HL-60/S4 (cell line): ENCODE measurements around the gene DTNB.
"Not testable (repeated sequence)": the region's sequence is repeated elsewhere in the genome, so short reads cannot be mapped to it uniquely, and the experiment has no call there.

Source experiments
- in situ Hi-C: fragments of 300-500 bp; cut with MboI; formaldehyde crosslinking; loops from 2 replicates; pipeline ENCODE4 v1.14.3; 2022; ENCODE audit warnings: low sequenced_read_pairs

Gene DTNB

DNA sequence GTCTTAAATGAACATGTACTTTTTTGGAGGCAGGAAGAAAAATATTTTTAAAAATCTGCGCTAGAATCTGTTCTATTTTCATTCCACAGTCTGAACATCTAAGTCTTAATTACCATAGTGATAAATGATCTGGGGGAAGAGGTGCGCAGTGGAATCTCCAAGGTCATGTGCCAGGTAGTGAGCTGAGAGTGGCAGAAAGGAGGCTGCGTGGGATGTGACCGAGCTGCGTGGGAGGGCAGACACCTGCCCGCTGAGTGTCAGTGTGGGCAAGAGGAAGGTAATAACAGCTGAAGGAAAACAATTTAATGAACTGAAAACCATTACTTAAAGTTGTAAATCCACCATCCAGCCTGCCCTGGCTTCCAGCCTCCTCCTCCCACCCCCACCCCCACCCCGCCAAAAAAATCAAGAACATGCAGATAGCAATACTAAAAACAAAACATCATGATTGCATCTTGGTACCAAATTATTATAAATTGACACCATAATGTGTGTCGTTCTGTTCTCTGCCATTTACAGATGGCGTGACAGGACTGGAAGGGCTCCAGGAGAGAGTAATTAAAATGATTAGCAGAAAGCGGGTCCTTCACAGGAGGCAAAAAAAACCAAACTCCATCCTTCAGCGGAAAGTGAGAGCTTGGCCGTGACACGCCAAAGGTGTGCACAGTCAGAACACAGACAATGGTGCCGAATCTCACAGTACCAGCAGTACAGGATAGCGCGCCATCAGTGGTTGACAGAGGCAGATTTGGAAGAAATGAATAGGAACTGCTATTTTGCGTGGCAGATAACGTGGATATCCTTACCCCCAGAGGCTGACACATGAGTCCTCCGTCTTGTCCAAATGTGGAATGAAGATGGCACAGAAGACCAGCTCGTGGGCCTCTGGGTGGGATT lies 11.4 kb upstream of the DTNB start:
- in situ Hi-C loops, result no loop called here

DNA sequence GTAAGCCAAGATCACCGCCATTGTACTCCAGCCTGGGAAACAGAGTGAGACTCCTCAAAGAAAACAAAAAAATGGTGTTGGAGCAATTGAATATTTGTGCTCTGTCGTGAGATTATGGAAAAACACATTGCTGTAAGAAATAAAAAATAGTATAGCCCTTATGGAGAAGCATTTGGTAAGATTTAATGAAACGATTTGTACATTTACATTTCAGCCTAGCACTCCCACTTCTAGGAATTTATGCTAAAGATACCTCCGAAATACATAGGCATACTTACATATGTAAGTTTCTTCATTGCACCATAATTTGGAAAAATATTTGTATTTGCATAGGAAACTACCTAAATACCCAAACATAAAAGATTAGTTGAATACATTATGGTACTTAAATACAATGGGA lies 8.7 kb upstream of the DTNB start:
- in situ Hi-C loops, result no loop called here

- in situ Hi-C loops, result no loop called here
These were observed 4.5 kb upstream of the DTNB start for GRCh38 chr2:25677877-25678276.

DNA sequence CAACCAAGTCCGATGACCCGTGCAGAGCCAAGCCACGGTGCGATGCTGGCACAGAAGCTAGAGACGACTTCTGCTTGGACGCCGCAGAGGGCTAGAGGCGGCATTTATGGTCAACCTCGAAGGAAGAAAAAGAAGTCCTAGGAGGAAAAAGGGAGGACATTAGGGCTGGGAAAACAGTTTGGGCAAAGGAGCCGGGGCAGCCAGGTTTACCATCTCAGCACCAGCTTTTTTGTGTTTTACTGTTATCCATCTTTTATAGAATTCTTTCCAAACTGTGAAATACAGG lies 643 bp upstream of the DTNB start:
- in situ Hi-C loops, result no loop called here

DNA sequence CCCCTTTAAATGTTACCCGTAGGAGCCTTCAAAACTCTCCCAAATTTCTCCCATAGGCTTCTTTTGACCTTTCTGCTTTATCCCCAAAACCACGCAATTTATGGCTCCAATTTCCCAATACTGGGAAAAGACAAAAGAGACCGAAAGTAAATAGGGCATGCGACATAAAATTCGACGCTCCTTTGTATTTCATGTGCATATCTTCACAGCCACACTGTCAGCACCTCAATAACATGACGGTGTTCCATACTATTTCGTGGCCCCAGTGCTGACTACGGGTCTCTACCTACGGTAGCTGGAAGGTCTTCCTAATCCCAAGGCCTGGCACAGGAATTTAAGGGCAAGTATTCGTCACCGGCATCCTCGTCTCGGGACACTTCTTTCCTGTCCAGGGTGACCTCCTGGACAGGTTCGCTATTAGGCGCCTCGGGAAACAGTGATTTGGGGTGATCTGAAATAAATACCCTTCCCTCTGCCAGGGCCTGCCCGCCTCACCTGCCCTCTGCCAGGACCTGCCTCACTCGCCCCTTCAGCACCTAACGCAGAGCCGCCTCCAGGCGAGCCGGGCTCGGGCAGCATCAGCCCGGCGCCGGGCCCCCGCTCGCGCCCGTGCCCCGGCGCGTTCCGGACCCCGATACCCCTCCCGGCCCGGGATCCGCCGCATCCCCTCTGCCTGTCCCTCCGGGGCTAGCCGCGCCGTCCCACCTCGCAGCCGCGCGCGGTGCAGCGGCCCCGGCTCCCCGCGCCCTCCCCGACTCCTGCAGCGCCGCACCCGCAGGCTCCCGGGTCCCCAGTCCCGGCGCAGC lies 680 bp downstream of the DTNB start:
- in situ Hi-C loops, result no loop called here

GRCh38 chr2:25671622-25672021 lies 1.8 kb downstream of the DTNB start:
- in situ Hi-C loops, result no loop called here

GRCh38 chr2:25669520-25669919 lies 3.9 kb downstream of the DTNB start:
- in situ Hi-C loops, result no loop called here

DNA sequence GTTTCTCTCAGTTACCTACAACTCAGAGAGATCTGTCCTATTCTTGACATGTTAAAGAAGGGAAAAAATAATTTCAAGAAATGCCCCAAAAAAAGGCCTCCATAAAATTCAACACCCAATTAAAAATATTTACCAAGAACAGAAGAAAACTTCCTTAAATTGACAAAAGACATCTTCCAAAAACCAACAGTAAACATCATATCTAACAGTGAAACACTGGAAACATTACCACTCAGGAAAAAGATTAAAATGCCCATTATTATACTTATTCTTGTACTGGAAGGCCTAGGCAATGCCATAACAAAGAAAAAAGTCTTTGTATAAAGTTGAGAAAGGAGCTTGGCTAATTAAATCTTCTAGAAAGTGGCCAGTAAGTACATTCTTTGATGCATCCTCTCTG lies 7.2 kb downstream of the DTNB start:
- in situ Hi-C loops, result no loop called here

DNA sequence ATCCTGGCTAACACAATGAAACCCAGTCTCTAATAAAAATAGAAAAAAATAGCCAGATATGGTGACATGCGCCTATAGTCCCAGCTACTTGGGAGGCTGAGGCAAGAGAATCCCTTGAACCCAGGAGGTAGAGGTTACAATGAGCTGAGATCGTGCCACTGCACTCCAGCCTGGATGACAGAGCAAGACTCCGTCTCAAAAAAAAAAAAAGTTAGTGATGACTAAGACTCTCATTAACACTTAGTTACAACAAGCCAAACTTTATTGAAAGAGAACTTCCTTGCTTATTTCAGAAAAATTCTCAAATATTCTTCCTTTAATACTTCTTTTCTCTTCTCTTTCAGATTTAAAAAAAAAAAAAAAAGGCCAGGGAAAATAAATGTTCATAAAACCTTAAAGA lies 7.9 kb downstream of the DTNB start:
- in situ Hi-C loops, result not testable (repeated sequence)

DNA sequence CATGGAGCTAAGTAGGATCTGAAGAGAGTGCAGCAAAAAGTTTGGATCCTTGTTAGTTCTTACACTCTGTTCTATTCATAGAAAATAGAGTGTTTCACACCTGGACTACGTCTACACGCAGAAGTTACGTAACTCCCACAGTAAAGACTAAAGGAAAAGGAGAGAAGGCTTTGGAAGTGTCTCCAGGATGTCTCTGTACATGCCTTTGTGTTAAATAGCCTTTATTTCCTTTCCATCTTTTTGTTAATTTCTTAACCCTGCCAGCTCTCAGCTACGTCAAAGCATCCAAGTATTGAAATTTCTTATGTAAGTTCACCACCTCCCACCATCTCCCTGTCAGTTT lies 8.4 kb downstream of the DTNB start:
- in situ Hi-C loops, result no loop called here

GRCh38 chr2:25664183-25664964 lies 9.0 kb downstream of the DTNB start:
- in situ Hi-C loops, result no loop called here

DNA sequence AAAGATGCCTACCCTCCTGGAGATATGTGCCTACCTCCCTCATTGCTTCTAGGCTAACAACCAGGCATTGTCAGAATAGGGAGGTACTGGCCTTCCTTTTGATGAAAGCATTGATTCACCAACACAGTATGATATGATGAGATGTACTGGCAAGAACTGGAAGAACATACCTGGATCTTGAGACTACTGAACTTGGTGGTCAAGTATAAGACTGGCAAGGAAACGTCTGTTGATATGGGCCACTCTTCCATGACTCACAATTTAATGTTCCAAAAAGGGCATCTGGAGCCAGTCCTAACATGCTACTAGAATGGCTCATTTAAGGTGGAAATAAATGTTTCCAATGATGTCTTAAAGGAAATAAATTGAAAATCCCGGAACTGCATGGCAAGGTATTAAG lies 18.1 kb downstream of the DTNB start:
- in situ Hi-C loops, result no loop called here

GRCh38 chr2:25654801-25655200 lies 18.6 kb downstream of the DTNB start:
- in situ Hi-C loops, result no loop called here

GRCh38 chr2:25651782-25652455 lies 21.5 kb downstream of the DTNB start:
- in situ Hi-C loops, result no loop called here

GRCh38 chr2:25651066-25651465 lies 22.3 kb downstream of the DTNB start:
- in situ Hi-C loops, result no loop called here

DNA sequence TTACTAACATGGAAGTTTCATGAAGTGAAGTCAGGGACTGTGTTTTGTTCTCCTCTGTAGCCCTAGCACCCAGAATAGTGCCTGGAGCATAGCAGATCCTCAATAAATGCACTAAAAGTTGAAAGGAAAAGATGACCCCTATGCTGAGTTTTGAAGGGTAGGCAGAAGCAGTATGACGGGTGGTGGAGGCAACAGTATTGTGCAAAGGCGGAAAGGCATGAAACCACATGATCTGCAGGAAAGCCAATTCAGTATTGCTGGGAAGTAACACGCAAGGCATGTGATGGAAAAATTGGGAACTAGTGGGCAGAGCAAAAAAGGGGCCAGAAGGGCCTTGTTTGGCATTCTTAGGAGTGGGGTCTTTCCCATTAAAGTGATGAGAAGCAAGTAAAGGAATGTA lies 23.1 kb downstream of the DTNB start:
- in situ Hi-C loops, result no loop called here

DNA sequence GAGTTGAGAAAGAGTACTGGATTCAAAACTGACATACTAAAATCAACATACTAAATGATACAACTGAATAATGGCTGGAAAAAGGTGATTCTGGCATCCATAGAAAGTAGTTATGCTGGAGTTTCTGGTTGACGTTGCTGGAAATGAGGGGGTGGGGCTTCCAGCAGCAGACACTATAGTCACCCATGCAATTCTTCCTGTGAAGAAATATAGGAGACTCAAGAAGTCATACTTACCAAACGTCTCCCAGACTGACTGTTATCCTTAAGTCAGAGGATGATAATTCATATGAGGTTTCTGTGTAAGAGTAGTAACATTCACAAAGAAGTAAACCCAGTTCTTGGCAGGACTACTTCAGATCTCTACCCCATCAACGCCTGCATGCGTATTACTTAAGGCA lies 23.6 kb downstream of the DTNB start:
- in situ Hi-C loops, result no loop called here

DNA sequence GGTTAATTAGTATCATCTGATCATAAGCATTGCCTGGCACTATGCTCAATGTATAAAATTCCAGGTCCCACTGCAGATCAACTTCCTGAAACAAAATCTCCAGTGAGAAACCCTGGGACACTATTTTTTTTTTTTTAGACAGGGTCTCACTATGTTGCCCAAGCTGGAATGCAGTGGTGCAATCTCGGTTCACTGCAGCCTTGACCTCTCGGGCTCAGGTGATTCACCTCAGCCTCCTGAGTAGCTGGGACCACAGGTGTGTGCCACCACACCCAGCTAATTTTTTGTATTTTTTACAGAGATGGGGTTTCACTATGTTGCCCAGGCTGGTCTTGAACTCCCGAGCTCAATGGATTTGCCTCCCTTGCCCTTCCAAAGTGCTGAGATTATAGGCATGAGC lies 31.1 kb downstream of the DTNB start:
- in situ Hi-C loops, result no loop called here

GRCh38 chr2:25639696-25640095 lies 33.7 kb downstream of the DTNB start:
- in situ Hi-C loops, result no loop called here

DNA sequence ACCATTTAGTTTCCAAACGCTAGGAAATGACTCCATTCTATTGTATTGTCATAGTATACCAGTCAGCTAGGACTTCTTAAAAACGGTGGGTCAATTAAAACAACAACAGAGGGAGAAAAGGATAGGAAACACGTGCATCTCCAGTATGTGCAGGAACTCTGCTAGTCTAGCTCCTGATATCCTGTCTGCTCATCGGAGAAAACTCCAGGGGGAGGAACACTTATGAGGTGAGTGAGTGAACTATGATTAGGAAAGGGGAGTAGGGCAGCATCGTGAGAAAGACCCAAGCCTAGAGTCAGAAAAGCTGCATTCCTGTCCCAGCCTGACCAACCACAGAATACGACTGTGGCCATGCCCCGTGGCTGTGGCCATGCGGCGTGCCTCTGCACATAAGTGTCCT lies 34.2 kb downstream of the DTNB start:
- in situ Hi-C loops, result no loop called here

DNA sequence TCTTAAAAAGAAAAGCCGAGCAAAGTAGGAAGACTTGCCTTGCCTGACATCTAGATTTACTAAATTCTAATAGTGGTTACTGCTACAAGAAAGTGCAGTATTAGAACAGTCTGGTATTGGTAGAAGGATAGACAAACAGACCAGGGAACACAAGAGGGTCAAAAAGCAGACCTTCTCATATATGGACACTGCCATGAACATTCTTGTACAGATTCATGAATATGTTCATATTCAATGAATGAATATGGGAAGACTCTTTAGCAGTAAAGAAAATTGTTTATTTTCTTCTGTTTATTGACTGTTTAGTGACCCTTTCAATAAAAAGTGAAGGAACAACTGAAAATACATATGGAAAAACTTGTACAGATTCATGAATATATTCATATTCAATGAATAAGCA lies 37.6 kb downstream of the DTNB start:
- in situ Hi-C loops, result no loop called here
